ENCODE results near the gene OGA. TPM values are rescaled to one million over a fixed set of nuclear protein-coding genes. Genes with fewer than 3 reads are reported as not detected.

OGA gene
- polyA plus RNA-seq, 10 donors: 59.9 to 151 (median 84.0) TPM

- no peak for DNase-seq
Measured at GRCh38 chr10:101763141-101763846, 55.0 kb downstream of the OGA start.

- DNase-seq: no peak
Measured at GRCh38 chr10:101762736-101763135, 55.5 kb downstream of the OGA start.

- DNase-seq: no peak
Measured at GRCh38 chr10:101761226-101761625, 57.0 kb downstream of the OGA start.

- no peak for DNase-seq
Measured at GRCh38 chr10:101760510-101760909, 57.7 kb downstream of the OGA start.

- DNase-seq: no peak
Measured at GRCh38 chr10:101759309-101760247, 58.7 kb downstream of the OGA start.

- DNase-seq: no peak
Measured at GRCh38 chr10:101758858-101759257, 59.4 kb downstream of the OGA start.

GRCh38 chr10:101752241-101752640 is 66.0 kb downstream of the OGA start:
- no peak for DNase-seq

GRCh38 chr10:101749047-101750016 is 68.9 kb downstream of the OGA start:
- no peak for DNase-seq

GRCh38 chr10:101748496-101748895 is 69.7 kb downstream of the OGA start:
- no peak for DNase-seq

GRCh38 chr10:101745074-101745696 is 73.1 kb downstream of the OGA start:
- DNase-seq: no peak

GRCh38 chr10:101744267-101744666 is 74.0 kb downstream of the OGA start:
- DNase-seq: no peak

- no peak for DNase-seq
Measured at GRCh38 chr10:101741938-101742337, 76.3 kb downstream of the OGA start.

GRCh38 chr10:101736666-101737065 is 81.6 kb downstream of the OGA start:
- no peak for DNase-seq

Other genes with a start within 250 kb of the OGA start
- gene POLL, start 230.2 kb downstream of the OGA start, polyA plus RNA-seq (ENCODE audit: insufficient read length in 10 of 10): 10 to 100 TPM; 19.4 to 30.3 (median 24.2) TPM
- 10 to 100 TPM; 11.7 to 22.8 (median 15.4) TPM for gene DPCD, start 230.1 kb downstream of the OGA start, polyA plus RNA-seq (ENCODE audit: insufficient read length in 10 of 10)
- 10 to 100 TPM; 35.6 to 52.0 (median 43.7) TPM for gene FBXW4, start 123.3 kb downstream of the OGA start, polyA plus RNA-seq (ENCODE audit: insufficient read length in 10 of 10)
- under 1 TPM in 7 of 10 donors, not detected in 3; 0.18 to 0.74 (median 0.39) TPM for gene FGF8, start 42.3 kb downstream of the OGA start, polyA plus RNA-seq (ENCODE audit: insufficient read length in 10 of 10)
- 10 to 100 TPM; 33.4 to 74.0 (median 54.5) TPM for gene NPM3, start 35.0 kb downstream of the OGA start, polyA plus RNA-seq (ENCODE audit: insufficient read length in 10 of 10)
- 1 to 10 TPM; 2.4 to 8.0 (median 3.1) TPM for gene KCNIP2, start 25.4 kb upstream of the OGA start, polyA plus RNA-seq (ENCODE audit: insufficient read length in 10 of 10)
- 10 to 100 TPM; 11.2 to 19.1 (median 13.3) TPM for gene ARMH3, start 237.7 kb upstream of the OGA start, polyA plus RNA-seq (ENCODE audit: insufficient read length in 10 of 10)
- 10 to 100 TPM in 2 of 10 donors, 1 to 10 TPM in 8; 6.4 to 10.8 (median 8.5) TPM for gene HPS6, start 246.9 kb upstream of the OGA start, polyA plus RNA-seq (ENCODE audit: insufficient read length in 10 of 10)

Measured in muscle of back (tissue), 11 donors.